ENCODE data around the gene DAGLA.

- TF ChIP-seq CTCF (IDR thresholded peaks at IDR 0.05) (no peak), POLR2A (IDR thresholded peaks at IDR 0.05) (no peak)
Observed at GRCh38 chr11:61680622-61681221, 531 bp downstream of the DAGLA start.
